Erythroblast (primary cell): ENCODE data around the gene GPS1.

Experiments
- DNase-seq, 2 experiments: peaks; one replicate each; lab custom pipeline; 2025; lab: John Stamatoyannopoulos, UW
- GATA1 ChIP-seq: IDR thresholded peaks from 2 replicates; pipeline ENCODE4 v1.6.1; 2011; ENCODE audit warnings: low read depth, mild to moderate bottlenecking, control low read depth, low read length, moderate library complexity
- POLR2A ChIP-seq: IDR thresholded peaks from 2 replicates; pipeline ENCODE4 v1.6.1; 2011; ENCODE audit warnings: mild to moderate bottlenecking, low read length

The GPS1 gene

DNA sequence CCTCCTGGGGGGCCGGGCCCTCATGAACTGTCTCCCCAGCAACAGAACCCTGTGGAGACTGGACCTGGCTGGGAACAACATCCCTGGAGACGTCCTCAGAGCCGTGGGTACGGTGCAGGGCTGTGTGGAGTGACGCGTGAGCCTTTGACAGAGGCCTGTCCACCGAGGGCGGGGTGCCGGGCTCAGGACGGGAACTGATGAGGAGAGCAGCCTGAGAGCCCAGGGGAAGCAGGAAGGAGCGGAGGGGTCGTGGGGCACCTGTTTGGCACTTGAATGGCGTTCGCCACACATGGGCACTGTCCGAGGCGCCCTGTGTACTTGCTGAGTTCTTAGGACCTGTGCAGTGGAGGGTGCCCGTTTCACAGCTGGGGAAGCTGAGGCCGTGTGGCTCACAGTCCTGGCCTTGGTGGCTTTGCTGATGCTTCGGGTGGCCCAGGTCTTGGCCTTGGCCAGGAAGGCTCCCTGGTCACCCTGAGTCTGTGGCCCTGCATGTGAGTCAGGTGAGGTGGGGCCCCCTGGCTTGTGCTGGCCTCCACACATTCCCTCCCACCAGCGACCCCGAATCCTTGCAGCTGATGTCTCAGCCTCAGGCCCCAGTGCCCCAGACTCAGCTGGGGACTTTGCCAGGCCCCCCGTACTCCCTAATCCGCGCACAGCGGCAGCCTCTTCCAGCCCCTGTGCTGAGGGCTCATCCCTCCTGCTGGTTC lies 26.1 kb upstream of the GPS1 start:
- no peak for DNase-seq
- TF ChIP-seq POLR2A = no peak
- no peak for TF ChIP-seq GATA1

DNA sequence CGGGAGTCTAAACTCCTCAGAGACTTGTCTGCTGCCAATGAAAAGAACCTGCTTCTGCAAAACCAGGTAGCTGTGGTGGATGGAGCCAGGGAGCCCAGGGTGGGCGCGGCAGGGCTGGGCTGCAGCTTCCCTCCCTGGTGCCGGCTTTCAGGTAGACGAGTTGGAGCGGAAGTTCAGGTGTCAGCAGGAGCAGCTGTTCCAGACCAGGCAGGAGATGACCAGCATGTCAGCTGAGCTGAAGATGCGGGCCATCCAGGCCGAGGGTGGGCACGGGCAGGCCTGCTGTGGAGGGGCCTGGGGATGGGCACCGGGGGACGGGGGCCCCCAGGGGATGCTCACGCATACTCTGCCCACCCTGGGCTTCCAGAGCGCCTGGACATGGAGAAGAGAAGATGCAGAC lies 23.5 kb upstream of the GPS1 start:
- DNase-seq = no peak
- TF ChIP-seq POLR2A (no peak), GATA1 (no peak)

GRCh38 chr17:82028966-82029365 lies 22.7 kb upstream of the GPS1 start:
- DNase-seq = no peak
- TF ChIP-seq GATA1 = no peak
- no peak for TF ChIP-seq POLR2A

DNA sequence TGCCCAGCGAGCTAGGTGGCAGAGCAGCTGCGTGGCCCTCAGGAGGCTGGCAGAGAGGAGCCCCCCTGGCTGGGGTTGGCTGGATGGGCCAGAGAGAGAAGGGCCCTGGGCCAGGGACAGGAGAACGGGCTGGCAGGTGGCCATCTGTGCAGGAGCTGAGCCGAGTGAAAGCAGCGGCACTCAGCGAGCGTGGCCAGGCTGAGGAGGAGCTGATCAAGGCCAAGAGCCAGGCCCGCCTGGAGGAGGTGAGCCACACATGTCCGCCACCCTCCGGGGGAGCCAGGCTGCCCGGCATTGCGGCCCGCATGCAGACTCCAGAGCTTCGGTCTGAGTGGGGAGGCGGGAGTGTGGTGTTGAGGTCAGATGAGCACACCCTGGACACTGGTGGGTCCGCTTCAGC lies 22.3 kb upstream of the GPS1 start:
- no peak for DNase-seq
- TF ChIP-seq POLR2A (no peak), GATA1 (no peak)

GRCh38 chr17:82029990-82030469 lies 21.7 kb upstream of the GPS1 start:
- TF ChIP-seq POLR2A = no peak
- TF ChIP-seq GATA1 = no peak

GRCh38 chr17:82030470-82031302 lies 21.0 kb upstream of the GPS1 start:
- no peak for TF ChIP-seq GATA1
- no peak for TF ChIP-seq POLR2A
- peak; percentile 83 to 89 for DNase-seq

More at GRCh38 chr17:82029990-82030469, 21.7 kb upstream of the GPS1 start:
- DNase-seq = no peak

DNA sequence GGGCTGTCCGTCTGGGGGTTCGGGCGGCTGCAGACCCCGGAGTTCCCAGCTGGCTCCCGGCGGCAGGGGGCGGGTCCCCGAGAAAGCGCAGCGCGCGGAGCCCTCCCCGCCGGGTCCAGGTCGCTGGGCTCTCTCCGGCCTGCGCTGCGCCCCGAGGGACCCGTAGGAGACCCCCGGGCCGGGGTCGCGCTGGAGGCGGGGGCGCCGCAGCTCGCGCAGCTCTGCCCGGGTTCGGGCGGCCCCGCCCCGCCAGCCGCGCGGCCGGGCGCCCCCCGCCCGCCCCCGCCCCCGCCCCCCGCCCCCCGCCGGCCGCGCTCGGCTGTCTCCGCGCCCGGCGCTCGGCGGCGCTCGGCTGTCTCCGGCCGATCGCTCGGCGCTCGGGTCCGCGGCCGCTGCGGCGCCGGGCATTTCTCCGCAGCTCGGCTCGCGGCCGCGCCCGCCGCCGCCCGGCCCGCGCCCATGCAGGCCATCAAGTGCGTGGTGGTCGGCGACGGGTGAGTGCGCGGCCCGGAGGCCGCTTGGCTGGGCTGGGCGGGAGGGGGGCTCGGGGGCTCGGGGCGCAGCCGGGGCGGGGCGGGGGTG lies 20.3 kb upstream of the GPS1 start, which contains the start of gene RAC3:
TSS of gene RAC3 (plus strand) at position 376 of the 582 bp plus-strand sequence. CDS start at position 460, 84 bp downstream.
- TF ChIP-seq GATA1 (no peak), POLR2A (no peak)
- DNase-seq = peak; percentile 54 to 60

DNA sequence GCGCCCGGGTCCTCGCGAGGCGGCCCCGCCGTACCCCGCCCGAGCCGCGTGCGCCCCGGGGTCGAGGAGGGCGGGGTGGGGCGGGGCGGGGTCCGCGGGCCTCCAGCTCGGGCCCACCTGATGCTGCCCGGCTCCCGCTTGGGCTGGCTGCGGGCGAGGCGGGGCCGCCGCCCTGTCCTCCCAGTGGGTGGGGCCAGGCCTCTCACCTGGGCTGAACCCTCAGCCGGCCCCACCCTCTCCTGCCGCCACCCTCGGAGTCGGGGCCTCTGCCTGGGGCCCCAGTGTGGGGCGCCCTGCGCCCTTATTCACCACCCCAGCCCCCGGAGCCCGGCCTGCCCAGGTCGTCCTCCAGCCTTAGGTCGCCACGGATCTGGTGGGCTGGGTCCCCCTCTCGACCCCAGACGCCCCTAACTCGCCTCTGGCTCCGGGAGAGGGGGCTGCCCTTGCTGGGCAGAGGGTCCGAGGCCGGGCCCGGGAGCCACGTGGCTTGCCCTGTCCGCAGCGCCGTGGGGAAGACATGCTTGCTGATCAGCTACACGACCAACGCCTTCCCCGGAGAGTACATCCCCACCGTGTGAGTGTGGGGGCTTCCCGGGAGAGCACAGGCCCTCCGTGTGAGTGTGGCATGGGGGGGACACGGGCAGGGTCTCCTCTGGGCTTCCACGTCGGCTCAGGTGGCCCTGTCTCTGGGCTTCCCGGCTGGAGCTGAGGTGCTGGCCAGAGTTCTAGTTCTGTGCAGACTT lies 19.6 kb upstream of the GPS1 start:
- TF ChIP-seq GATA1 = no peak
- no peak for TF ChIP-seq POLR2A
- peak; percentile 60 for DNase-seq

DNA sequence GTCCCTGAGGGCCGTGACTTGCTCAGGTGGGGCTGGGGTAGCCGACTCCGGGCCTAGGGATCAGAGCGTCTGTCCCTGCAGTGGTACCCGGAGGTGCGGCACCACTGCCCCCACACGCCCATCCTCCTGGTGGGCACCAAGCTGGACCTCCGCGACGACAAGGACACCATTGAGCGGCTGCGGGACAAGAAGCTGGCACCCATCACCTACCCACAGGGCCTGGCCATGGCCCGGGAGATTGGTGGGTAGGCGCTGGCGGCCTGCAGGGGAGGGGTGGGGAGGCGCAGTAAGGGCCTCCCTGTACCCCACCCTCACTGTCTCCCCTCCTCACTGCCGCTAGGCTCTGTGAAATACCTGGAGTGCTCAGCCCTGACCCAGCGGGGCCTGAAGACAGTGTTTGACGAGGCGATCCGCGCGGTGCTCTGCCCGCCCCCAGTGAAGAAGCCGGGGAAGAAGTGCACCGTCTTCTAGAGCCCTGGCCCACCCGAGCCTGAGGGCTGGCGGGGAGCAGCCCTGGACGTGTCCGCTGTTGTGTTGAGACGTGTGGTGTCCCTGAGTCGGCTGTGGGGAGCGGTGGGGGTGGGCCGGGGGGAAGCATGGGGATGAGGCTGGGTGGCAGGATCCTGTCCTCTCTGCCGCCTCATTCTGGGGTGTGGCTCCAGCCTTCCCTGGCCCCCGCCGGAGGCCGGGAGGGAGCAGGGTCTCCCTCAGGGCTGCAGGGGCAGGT lies 18.2 kb upstream of the GPS1 start:
- no peak for DNase-seq
- TF ChIP-seq POLR2A = no peak
- TF ChIP-seq GATA1 = no peak

GRCh38 chr17:82034371-82035011 lies 17.2 kb upstream of the GPS1 start:
- no peak for DNase-seq

DNA sequence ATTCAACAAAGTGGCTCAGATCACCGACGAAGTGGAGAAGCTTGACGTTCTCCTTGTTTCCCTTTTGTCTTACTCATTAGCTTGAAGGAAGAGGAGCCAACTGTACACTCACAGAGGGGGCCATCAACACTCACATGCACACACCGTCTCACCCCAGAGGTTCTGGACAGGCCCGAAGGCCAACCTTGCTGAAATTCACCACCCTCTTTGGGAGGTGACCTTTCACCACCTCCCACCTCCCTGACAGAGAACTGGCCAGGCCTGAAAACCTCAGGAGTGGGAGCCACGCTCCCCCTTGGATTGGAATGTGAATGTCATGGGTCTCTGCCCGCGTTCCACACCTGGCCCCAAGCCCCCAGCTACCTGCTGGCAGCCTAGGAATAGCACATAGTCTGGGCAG lies 16.2 kb upstream of the GPS1 start:
- no peak for TF ChIP-seq POLR2A
- no peak for TF ChIP-seq GATA1
- no peak for DNase-seq

More at GRCh38 chr17:82034371-82035011, 17.2 kb upstream of the GPS1 start:
- TF ChIP-seq POLR2A (no peak), GATA1 (no peak)
